BLaER1 (cell line): ENCODE measurements around the gene ZNF20.
"Not testable (repeated sequence)": the region's sequence is repeated elsewhere in the genome, so short reads cannot be mapped to it uniquely, and the experiment has no call there.

Experiments
- H3K27ac ChIP-seq: shearing (Covaris generic); formaldehyde crosslinking; 2 replicates; pipeline ENCODE4 v1.8.1; 2022
- H3K27me3 ChIP-seq: shearing (Covaris generic); formaldehyde crosslinking; 2 replicates; pipeline ENCODE4 v1.8.1; 2022
- H3K36me3 ChIP-seq: shearing (Covaris generic); formaldehyde crosslinking; 2 replicates; pipeline ENCODE4 v1.8.1; 2022
- H3K4me1 ChIP-seq: shearing (Covaris generic); formaldehyde crosslinking; 2 replicates; pipeline ENCODE4 v1.8.1; 2022
- H3K4me2 ChIP-seq: shearing (Covaris generic); formaldehyde crosslinking; 2 replicates; pipeline ENCODE4 v1.8.1; 2022
- H3K4me3 ChIP-seq: shearing (Covaris generic); formaldehyde crosslinking; 2 replicates; pipeline ENCODE4 v1.8.1; 2022
- H3K9ac ChIP-seq: shearing (Covaris generic); formaldehyde crosslinking; 2 replicates; pipeline ENCODE4 v1.8.1; 2022
- H3K9me3 ChIP-seq: shearing (Covaris generic); formaldehyde crosslinking; 2 replicates; pipeline ENCODE4 v1.8.1; 2022
- H4K20me1 ChIP-seq: shearing (Covaris generic); formaldehyde crosslinking; 2 replicates; pipeline ENCODE4 v1.8.1; 2022
- Cebpa-rat ChIP-seq: shearing (Covaris generic); IDR thresholded peaks from 2 replicates; pipeline ENCODE4 v1.8.1; 2022

The ZNF20 gene

GRCh38 chr19:12092065-12092867 is 47.9 kb downstream of the ZNF20 start:
- Histone ChIP-seq H3K4me1 (peaks cover 26% of the 10 kb centered on the region), H3K36me3 (peaks cover 36% of the 10 kb centered on the region), H3K27me3 (no peaks in the 10 kb centered on the region), H3K27ac (peak overlapping the region; percentile 93), H3K9me3 (no peaks in the 10 kb centered on the region; the same call in 1 of the 2 replicates), H3K4me2 (peak overlapping the region; percentile 90), H3K9ac (peak overlapping the region; percentile 91), H4K20me1 (no peaks in the 10 kb centered on the region), H3K4me3 (peak overlapping the region; percentile 84)
- no peak for TF ChIP-seq Cebpa-rat

GRCh38 chr19:12090807-12091206 is 49.3 kb downstream of the ZNF20 start:
- H3K9me3 ChIP-seq: peaks cover 6% of the 10 kb centered on the region
- peaks cover 24% of the 10 kb centered on the region for H3K36me3 ChIP-seq
- no peaks in the 10 kb centered on the region for H4K20me1 ChIP-seq
- H3K4me1 ChIP-seq: peaks cover 26% of the 10 kb centered on the region
- peak overlapping the region; percentile 90 for H3K4me2 ChIP-seq
- H3K27me3 ChIP-seq: no peaks in the 10 kb centered on the region
- TF ChIP-seq Cebpa-rat: no peak
- H3K9ac ChIP-seq: no peak overlapping the region
- H3K4me3 ChIP-seq: no peak overlapping the region
- no peak overlapping the region for H3K27ac ChIP-seq

GRCh38 chr19:12085074-12085818 is 54.9 kb downstream of the ZNF20 start:
- Histone ChIP-seq H3K36me3 (peaks cover 41% of the 10 kb centered on the region), H3K9ac (no peak overlapping the region), H3K9me3 (peaks cover 59% of the 10 kb centered on the region), H3K27ac (no peak overlapping the region), H4K20me1 (no peaks in the 10 kb centered on the region), H3K4me2 (no peak overlapping the region), H3K27me3 (no peaks in the 10 kb centered on the region), H3K4me1 (no peaks in the 10 kb centered on the region), H3K4me3 (no peak overlapping the region)
- no peak for TF ChIP-seq Cebpa-rat

GRCh38 chr19:12083336-12083735 is 56.8 kb downstream of the ZNF20 start:
- H3K9me3 ChIP-seq: peaks cover 78% of the 10 kb centered on the region
- H3K4me1 ChIP-seq, H3K27ac ChIP-seq, H3K4me2 ChIP-seq, H3K9ac ChIP-seq, H4K20me1 ChIP-seq, H3K4me3 ChIP-seq, H3K27me3 ChIP-seq: not testable (repeated sequence)
- H3K36me3 ChIP-seq: peaks cover 60% of the 10 kb centered on the region
